PFSK-1 (cell line): Measurements from ENCODE around the gene S100A10.

Experiments
- POLR2AphosphoS5 ChIP-seq: IDR thresholded peaks from 2 replicates; pipeline ENCODE4 v1.6.1; 2012; ENCODE audit warnings: low read depth, mild to moderate bottlenecking, control low read depth, low read length, moderate library complexity
- REST ChIP-seq, 2 experiments: IDR thresholded peaks; 2 replicates each; pipeline versions ENCODE4 v1.6.1 to v1.8.0; 2011 to 2012; ENCODE audit warnings: low read depth in 2 of 2, low read length in 2 of 2, control low read depth in 1 of 2, inconsistent platforms in 1 of 2, mild to moderate bottlenecking in 1 of 2, moderate library complexity in 1 of 2; ENCODE audit not compliant: insufficient read depth in 1 of 2

- no peak for TF ChIP-seq POLR2AphosphoS5
- TF ChIP-seq REST (IDR thresholded peaks at IDR 0.05; ENCODE audit: insufficient read depth in 1 of 2, low read depth in 2 of 2, low read length in 2 of 2), result no peak
Measured at GRCh38 chr1:151939779-151940178, 53.9 kb downstream of the S100A10 start.
